Measurements from ENCODE around the gene TRERF1.

Gene TRERF1

GRCh38 chr6:42424906-42425474 is 26.7 kb downstream of the TRERF1 start:
- no peak for DNase-seq

GRCh38 chr6:42423244-42423643 is 28.5 kb downstream of the TRERF1 start:
- no peak for DNase-seq

GRCh38 chr6:42420741-42421140 is 31.0 kb downstream of the TRERF1 start:
- no peak for DNase-seq

GRCh38 chr6:42419490-42420280 is 32.0 kb downstream of the TRERF1 start:
- no peak for DNase-seq

GRCh38 chr6:42418724-42419123 is 33.0 kb downstream of the TRERF1 start:
- no peak for DNase-seq

GRCh38 chr6:42417641-42418112 is 34.0 kb downstream of the TRERF1 start:
- DNase-seq = no peak

- no peak for DNase-seq
These were observed 40.3 kb downstream of the TRERF1 start for GRCh38 chr6:42411406-42411805.

- no peak for DNase-seq
These were observed 40.9 kb downstream of the TRERF1 start for GRCh38 chr6:42410861-42411260.

- no peak for DNase-seq
These were observed 42.1 kb downstream of the TRERF1 start for GRCh38 chr6:42409581-42409980.

- DNase-seq = no peak
These were observed 44.3 kb downstream of the TRERF1 start for GRCh38 chr6:42407379-42407778.

- DNase-seq = no peak
These were observed 45.1 kb downstream of the TRERF1 start for GRCh38 chr6:42406306-42407280.

GRCh38 chr6:42405021-42405420 is 46.7 kb downstream of the TRERF1 start:
- DNase-seq = no peak

GRCh38 chr6:42404484-42404883 is 47.2 kb downstream of the TRERF1 start:
- no peak for DNase-seq

- DNase-seq = no peak
These were observed 47.9 kb downstream of the TRERF1 start for GRCh38 chr6:42403831-42404230.

GRCh38 chr6:42403421-42403820 is 48.3 kb downstream of the TRERF1 start:
- no peak for DNase-seq

GRCh38 chr6:42402184-42402583 is 49.5 kb downstream of the TRERF1 start:
- DNase-seq = no peak

GRCh38 chr6:42401613-42401951 is 50.1 kb downstream of the TRERF1 start:
- DNase-seq = no peak

- no peak for DNase-seq
These were observed 50.7 kb downstream of the TRERF1 start for GRCh38 chr6:42400886-42401612.

GRCh38 chr6:42400061-42400760 is 51.5 kb downstream of the TRERF1 start:
- DNase-seq = no peak

GRCh38 chr6:42396720-42397119 is 55.0 kb downstream of the TRERF1 start:
- no peak for DNase-seq

- no peak for DNase-seq
These were observed 56.7 kb downstream of the TRERF1 start for GRCh38 chr6:42394881-42395620.
